ENCODE data around the gene CCDC188. TPM values are rescaled to one million over a fixed set of nuclear protein-coding genes. Genes with fewer than 3 reads are reported as not detected.

Gene CCDC188
- total RNA-seq, 1 experiment from 2014 or later: not detected

DNA sequence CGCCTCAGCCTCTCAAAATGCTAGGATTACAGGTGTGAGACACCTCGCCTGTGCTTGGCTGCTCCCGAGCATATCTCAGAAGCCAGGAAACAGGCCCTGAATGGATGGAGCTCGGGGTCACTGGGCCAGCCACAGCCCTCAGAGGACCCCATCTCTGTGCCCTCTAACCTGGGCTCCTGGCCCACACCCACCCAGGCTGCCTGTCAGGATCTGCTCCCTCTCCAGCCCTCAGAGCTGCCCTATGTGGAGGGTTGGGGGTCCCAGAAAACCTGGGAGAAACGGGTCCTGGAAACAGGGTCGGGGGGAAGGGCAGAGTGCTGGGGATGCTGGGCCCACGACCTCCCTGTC lies 5.2 kb upstream of the CCDC188 start:
- H3K4me2 ChIP-seq (ENCODE audit: insufficient read depth, insufficient read length, low read length): no peak overlapping the region
- no peak overlapping the region for H3K4ac ChIP-seq (ENCODE audit: low read depth, low read length)
- no peak overlapping the region for H4K8ac ChIP-seq (replicated peaks; ENCODE audit: insufficient read length, low read depth, low read length)
- H3K27me3 Mint-ChIP-seq (ENCODE audit: low read depth): no peaks in the 10 kb centered on the region
- no peak overlapping the region for H3K4me3 Mint-ChIP-seq
- no peak overlapping the region for H2AK5ac ChIP-seq (ENCODE audit: insufficient read length, low read length)
- H2AFZ ChIP-seq (ENCODE audit: low read length): no peak overlapping the region
- peaks cover 5% of the 10 kb centered on the region for H3K23me2 ChIP-seq (ENCODE audit: insufficient read length, low read depth, low read length, poor library complexity, severe bottlenecking)
- no peaks in the 10 kb centered on the region for H3K79me1 ChIP-seq (ENCODE audit: insufficient read depth, low read depth, low read length, poor library complexity, severe bottlenecking)
- H3K56ac ChIP-seq (ENCODE audit: insufficient read length, low read depth, low read length): no peak overlapping the region
- H3K9me3 Mint-ChIP-seq: no peaks in the 10 kb centered on the region; a peak in 1 of 5 replicates
- H3K23ac ChIP-seq (ENCODE audit: insufficient read length, low read depth, low read length): no peak overlapping the region
- H3K4me1 ChIP-seq (ENCODE audit: insufficient read depth, low read length): no peaks in the 10 kb centered on the region
- H3K27ac Mint-ChIP-seq: no peak overlapping the region
- no peak overlapping the region for H2BK15ac ChIP-seq (ENCODE audit: low read depth, low read length)
- H3K9me3 ChIP-seq (ENCODE audit: control insufficient read depth, low read depth, low read length): no peaks in the 10 kb centered on the region
- no peak overlapping the region for H3T11ph ChIP-seq (ENCODE audit: low read length)
- H2BK12ac ChIP-seq (ENCODE audit: insufficient read length, low read depth, low read length): no peak overlapping the region
- no peaks in the 10 kb centered on the region for H3K27me3 ChIP-seq (ENCODE audit: insufficient read depth, low read length)
- H3K79me2 ChIP-seq (ENCODE audit: insufficient read depth, low read length): no peaks in the 10 kb centered on the region
- no peak overlapping the region for H3K27ac ChIP-seq (ENCODE audit: insufficient read length, low read depth, low read length)
- H4K20me1 ChIP-seq (ENCODE audit: control insufficient read depth, insufficient read depth, insufficient read length): no peaks in the 10 kb centered on the region
- no peak for DNase-seq
- no peak overlapping the region for H2BK20ac ChIP-seq (ENCODE audit: low read depth, low read length, poor library complexity, severe bottlenecking)
- TF ChIP-seq, protein P1, sequence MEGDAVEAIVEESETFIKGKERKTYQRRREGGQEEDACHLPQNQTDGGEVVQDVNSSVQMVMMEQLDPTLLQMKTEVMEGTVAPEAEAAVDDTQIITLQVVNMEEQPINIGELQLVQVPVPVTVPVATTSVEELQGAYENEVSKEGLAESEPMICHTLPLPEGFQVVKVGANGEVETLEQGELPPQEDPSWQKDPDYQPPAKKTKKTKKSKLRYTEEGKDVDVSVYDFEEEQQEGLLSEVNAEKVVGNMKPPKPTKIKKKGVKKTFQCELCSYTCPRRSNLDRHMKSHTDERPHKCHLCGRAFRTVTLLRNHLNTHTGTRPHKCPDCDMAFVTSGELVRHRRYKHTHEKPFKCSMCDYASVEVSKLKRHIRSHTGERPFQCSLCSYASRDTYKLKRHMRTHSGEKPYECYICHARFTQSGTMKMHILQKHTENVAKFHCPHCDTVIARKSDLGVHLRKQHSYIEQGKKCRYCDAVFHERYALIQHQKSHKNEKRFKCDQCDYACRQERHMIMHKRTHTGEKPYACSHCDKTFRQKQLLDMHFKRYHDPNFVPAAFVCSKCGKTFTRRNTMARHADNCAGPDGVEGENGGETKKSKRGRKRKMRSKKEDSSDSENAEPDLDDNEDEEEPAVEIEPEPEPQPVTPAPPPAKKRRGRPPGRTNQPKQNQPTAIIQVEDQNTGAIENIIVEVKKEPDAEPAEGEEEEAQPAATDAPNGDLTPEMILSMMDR (conservative IDR thresholded peaks at IDR 0.05): no peak
- H4K5ac ChIP-seq (ENCODE audit: insufficient read length, low read depth, low read length): no peak overlapping the region
- H3K36me3 Mint-ChIP-seq (ENCODE audit: insufficient read depth in 1 of 3, low read depth in 3 of 3): no peaks in the 10 kb centered on the region
- no peak overlapping the region for H3K9ac ChIP-seq (ENCODE audit: extremely low read depth, insufficient read length, low read length)
- H3K14ac ChIP-seq (ENCODE audit: insufficient read depth, low read length): no peak overlapping the region
- no CpG with 5 or more reads among the region's 7 CpGs for WGBS (ENCODE audit: extremely low coverage, insufficient read length, low lambda C conversion rate)
- H4K91ac ChIP-seq (ENCODE audit: insufficient read length, low read depth, low read length): no peak overlapping the region
- no peak overlapping the region for H2BK5ac ChIP-seq (ENCODE audit: insufficient read length, low read length)
- no peak overlapping the region for H2BK120ac ChIP-seq (ENCODE audit: low read depth, low read length, poor library complexity, severe bottlenecking)
- peaks cover 6 to 14% of the 10 kb centered on the region in 2 experiments for H3K4me1 Mint-ChIP-seq
- no peak overlapping the region for H3K18ac ChIP-seq (ENCODE audit: insufficient read length, low read depth, low read length)

Measured in H9 (cell line).